Thyroid gland (tissue), 4 donors: ENCODE data around the gene PKP3.

Source experiments
- CTCF ChIP-seq, 6 experiments: fragments of 200-600 bp in 3 of 6; fragments of 450-650 bp in 3 of 6; sonication (generic) in 3 of 6; IDR thresholded peaks; one replicate each; pipeline ENCODE4 v1.5.1; 2016 to 2019; ENCODE audit warnings: antibody characterized with exemption in 6 of 6, mild to moderate bottlenecking in 2 of 6, inconsistent platforms in 1 of 6, moderate library complexity in 1 of 6
- POLR2A ChIP-seq, 2 donors: fragments of 450-650 bp; IDR thresholded peaks; one replicate each; pipeline ENCODE4 v1.6.1; 2017; ENCODE audit warnings: antibody characterized with exemption in 2 of 2, mild to moderate bottlenecking in 2 of 2, moderate library complexity in 1 of 2

- no peak for TF ChIP-seq CTCF (IDR thresholded peaks at IDR 0.05)
- no peak for TF ChIP-seq POLR2A (IDR thresholded peaks at IDR 0.05)
Observed at GRCh38 chr11:414318-414857, 20.4 kb downstream of the PKP3 start.
